Left renal cortex interstitium (tissue), 4 donors: ENCODE data around the gene USP2. TPM values are rescaled to one million over a fixed set of nuclear protein-coding genes. Genes with fewer than 3 reads are reported as not detected.
A peak's percentile ranks its signal among the peaks of the same experiment; 100 is the strongest.

Experiments
- DNase-seq, 4 donors: peaks; one replicate each; pipeline ENCODE4 v3.0.0-alpha.2; 2013; ENCODE audit warnings: low read depth in 4 of 4, low spot score in 2 of 4, missing footprints in 1 of 4
- polyA plus RNA-seq, 4 donors: library from polyadenylated mRNA; unstranded; fragments of 120-200 nt; gene quantifications; one replicate each; pipeline ENCODE4 v1.2.1, GENCODE V29; 2013; ENCODE audit not compliant: insufficient read length in 4 of 4

Gene USP2
- polyA plus RNA-seq, 4 donors = 7.4 to 14.9 (median 10.1) TPM

- DNase-seq = no peak
Measured at GRCh38 chr11:119378851-119379465, 2.5 kb downstream of the USP2 start.

- no peak for DNase-seq
Measured at GRCh38 chr11:119377961-119378667, 3.4 kb downstream of the USP2 start.

- DNase-seq = no peak
Measured at GRCh38 chr11:119377112-119377901, 4.2 kb downstream of the USP2 start.

- DNase-seq = no peak
Measured at GRCh38 chr11:119376197-119376847, 5.2 kb downstream of the USP2 start.

- no peak for DNase-seq
Measured at GRCh38 chr11:119375337-119376196, 5.9 kb downstream of the USP2 start.

GRCh38 chr11:119374632-119375336 is 6.7 kb downstream of the USP2 start:
- no peak for DNase-seq

- DNase-seq = peak in 1 of 4 donors; percentile 79
Measured at GRCh38 chr11:119373921-119374631, 7.4 kb downstream of the USP2 start.

- DNase-seq = no peak
Measured at GRCh38 chr11:119373059-119373920, 8.2 kb downstream of the USP2 start.

- DNase-seq = no peak
Measured at GRCh38 chr11:119372260-119373058, 9.0 kb downstream of the USP2 start.

GRCh38 chr11:119371778-119372182 is 9.7 kb downstream of the USP2 start:
- DNase-seq = no peak

- no peak for DNase-seq
Measured at GRCh38 chr11:119371067-119371601, 10.4 kb downstream of the USP2 start.

- no peak for DNase-seq
Measured at GRCh38 chr11:119370486-119371046, 10.9 kb downstream of the USP2 start.

GRCh38 chr11:119369132-119369925 is 12.2 kb downstream of the USP2 start:
- no peak for DNase-seq

GRCh38 chr11:119368121-119369034 is 13.1 kb downstream of the USP2 start:
- DNase-seq = no peak

- no peak for DNase-seq
Measured at GRCh38 chr11:119367661-119368120, 13.8 kb downstream of the USP2 start.
